GM23338 (cell line): ENCODE data around the gene SLC25A11. TPM values are rescaled to one million over a fixed set of nuclear protein-coding genes. Genes with fewer than 3 reads are reported as not detected.

ENCODE experiments used
- ATAC-seq: fragments of 200-7000 bp; cut with Tn5 transposase; 3 replicates; pipeline ENCODE4 v1.9.1; 2020
- DNase-seq: peaks from one replicate; pipeline ENCODE4 v3.0.0-alpha.2; 2015; ENCODE audit warnings: low spot score
- H2AFZ ChIP-seq: fragments of 200-600 bp; sonication (generic); 2 replicates; pipeline ENCODE4 v1.8.0; 2016; ENCODE audit warnings: antibody characterized with exemption, mild to moderate bottlenecking, moderate library complexity
- H3F3A ChIP-seq: fragments of 200-600 bp; sonication (generic); replicated peaks from 2 replicates; pipeline ENCODE4 v1.8.0; 2017; ENCODE audit warnings: antibody characterized with exemption, mixed run types, low read depth
- H3K27ac ChIP-seq: fragments of 200-600 bp; sonication (generic); 2 replicates; pipeline ENCODE4 v1.6.1; 2016; ENCODE audit warnings: low read depth
- H3K27me3 ChIP-seq: fragments of 200-600 bp; sonication (generic); 2 replicates; pipeline ENCODE4 v1.8.0; 2016; ENCODE audit warnings: mild to moderate bottlenecking, mixed run types, moderate library complexity; ENCODE audit not compliant: insufficient read depth
- H3K36me3 ChIP-seq: fragments of 200-600 bp; sonication (generic); 2 replicates; pipeline ENCODE4 v1.8.0; 2016; ENCODE audit warnings: mild to moderate bottlenecking; ENCODE audit not compliant: insufficient read depth
- H3K4me1 ChIP-seq: fragments of 200-600 bp; sonication (generic); 2 replicates; pipeline ENCODE4 v1.8.0; 2016; ENCODE audit warnings: mild to moderate bottlenecking, moderate library complexity; ENCODE audit not compliant: insufficient read depth
- H3K4me2 ChIP-seq: fragments of 200-600 bp; sonication (generic); 2 replicates; pipeline ENCODE4 v1.7.1; 2017; ENCODE audit warnings: mixed run types
- H3K4me3 ChIP-seq: fragments of 200-600 bp; sonication (generic); 2 replicates; pipeline ENCODE4 v1.6.1; 2016; ENCODE audit warnings: mixed run types
- H3K79me2 ChIP-seq: fragments of 200-600 bp; sonication (generic); replicated peaks from 2 replicates; pipeline ENCODE4 v1.8.0; 2017; ENCODE audit warnings: mild to moderate bottlenecking; ENCODE audit not compliant: insufficient read depth
- H3K9me2 ChIP-seq: fragments of 200-600 bp; sonication (generic); 2 replicates; pipeline ENCODE4 v1.8.0; 2017; ENCODE audit not compliant: insufficient read depth
- H4K20me1 ChIP-seq: fragments of 200-600 bp; sonication (generic); replicated peaks from 2 replicates; pipeline ENCODE4 v1.8.0; 2017; ENCODE audit warnings: mild to moderate bottlenecking; ENCODE audit not compliant: insufficient read depth
- H3K27ac Mint-ChIP-seq: 2 replicates; pipeline ENCODE4 v1.8.0; 2020; ENCODE audit warnings: inconsistent platforms, mild to moderate bottlenecking, moderate library complexity, mixed read lengths
- H3K27me3 Mint-ChIP-seq: 3 replicates; pipeline ENCODE4 v1.8.0; 2022; ENCODE audit warnings: low read depth, mild to moderate bottlenecking, moderate library complexity, mixed read lengths, inconsistent platforms; ENCODE audit not compliant: insufficient read depth, poor library complexity
- H3K36me3 Mint-ChIP-seq: 3 replicates; pipeline ENCODE4 v1.8.0; 2021; ENCODE audit warnings: low read depth, mild to moderate bottlenecking, inconsistent platforms, moderate library complexity, mixed read lengths
- H3K4me1 Mint-ChIP-seq: 3 replicates; pipeline ENCODE4 v1.8.0; 2020; ENCODE audit warnings: mild to moderate bottlenecking, inconsistent platforms, mixed read lengths
- H3K4me3 Mint-ChIP-seq: 3 replicates; pipeline ENCODE4 v1.8.0; 2021; ENCODE audit warnings: moderate library complexity, mild to moderate bottlenecking, inconsistent platforms, mixed read lengths
- H3K9me3 Mint-ChIP-seq: 3 replicates; pipeline ENCODE4 v1.8.0; 2020; ENCODE audit warnings: moderate library complexity, mild to moderate bottlenecking, inconsistent platforms, mixed read lengths
- CREB1 ChIP-seq: fragments of 250-450 bp; sonication (Bioruptor Pico); IDR thresholded peaks from 2 replicates; pipeline ENCODE4 v1.5.0; 2020; ENCODE audit warnings: low read depth, mild to moderate bottlenecking, moderate library complexity
- EZH2 ChIP-seq: fragments of 200-600 bp; sonication (generic); IDR thresholded peaks from one replicate; pipeline ENCODE4 v1.8.0; 2017; ENCODE audit warnings: antibody characterized with exemption, mild to moderate bottlenecking, low read depth; ENCODE audit not compliant: unreplicated experiment
- EZH2phosphoT487 ChIP-seq: fragments of 200-600 bp; sonication (generic); IDR thresholded peaks from one replicate; pipeline ENCODE4 v1.8.1; 2018; ENCODE audit warnings: antibody characterized with exemption; ENCODE audit not compliant: unreplicated experiment
- JUNB ChIP-seq: IDR thresholded peaks from one replicate; pipeline ENCODE4 v1.6.1; 2016; ENCODE audit warnings: antibody characterized with exemption; ENCODE audit not compliant: unreplicated experiment
- NANOG ChIP-seq: IDR thresholded peaks from 2 replicates; pipeline ENCODE4 v1.6.1; 2016; ENCODE audit warnings: antibody characterized with exemption, borderline replicate concordance
- POLR2AphosphoS5 ChIP-seq: IDR thresholded peaks from 2 replicates; pipeline ENCODE4 v1.6.1; 2016; ENCODE audit warnings: antibody characterized with exemption, low read depth
- STAT1 ChIP-seq: IDR thresholded peaks from one replicate; pipeline ENCODE4 v1.6.1; 2016; ENCODE audit warnings: antibody characterized with exemption; ENCODE audit not compliant: unreplicated experiment
- ZNF114 ChIP-seq: fragments of 250-450 bp; sonication (Bioruptor Pico); IDR thresholded peaks from 2 replicates; pipeline ENCODE4 v1.5.0; 2020; ENCODE audit warnings: mild to moderate bottlenecking, moderate library complexity
- microRNA-seq: library from miRNA; unstranded; fragments of <30 nt; microRNA quantifications from one replicate; pipeline ENCODE4, GENCODE V29; 2017
- polyA plus RNA-seq: library from polyadenylated mRNA; unstranded; fragments of >200 nt; fragmentation: Nextera tagmentation; extraction: Ambion mirVana; gene quantifications from 2 replicates; pipeline ENCODE4 v1.2.1, GENCODE V29; 2016
- small RNA-seq: library from RNA; depleted of rRNA; stranded (forward); fragments of <200 nt; gene quantifications from one replicate; pipeline ENCODE3, GENCODE V24; 2014; ENCODE audit warnings: low replicate concordance
- total RNA-seq: library from RNA; depleted of rRNA; stranded (reverse); fragments of >200 nt; shearing (Covaris generic); gene quantifications from 2 replicates; pipeline ENCODE4 v1.2.3, GENCODE V29; 2014; rRNA removed
- TF ChIP-seq, protein P1 (sequence below), 2 experiments: fragments of 200-600 bp in 1 of 2; sonication (generic) in 1 of 2; conservative IDR thresholded peaks; 2 replicates each; pipeline versions ENCODE4 v1.5.1 to v1.6.1; 2016 to 2017; ENCODE audit warnings: antibody characterized with exemption in 2 of 2, low read depth in 2 of 2, mild to moderate bottlenecking in 2 of 2, moderate library complexity in 1 of 2
- TF ChIP-seq, protein P2 (sequence below): IDR thresholded peaks from 2 replicates; pipeline ENCODE4 v1.6.1; 2016; ENCODE audit warnings: antibody characterized with exemption
- TF ChIP-seq, protein P3 (sequence below): IDR thresholded peaks from one replicate; pipeline ENCODE4 v1.6.1; 2018; ENCODE audit warnings: antibody characterized with exemption; ENCODE audit not compliant: unreplicated experiment

The SLC25A11 gene
- total and polyA plus RNA-seq, 2 experiments from 2014 or later, result 37.8 to 73.6 TPM

DNA sequence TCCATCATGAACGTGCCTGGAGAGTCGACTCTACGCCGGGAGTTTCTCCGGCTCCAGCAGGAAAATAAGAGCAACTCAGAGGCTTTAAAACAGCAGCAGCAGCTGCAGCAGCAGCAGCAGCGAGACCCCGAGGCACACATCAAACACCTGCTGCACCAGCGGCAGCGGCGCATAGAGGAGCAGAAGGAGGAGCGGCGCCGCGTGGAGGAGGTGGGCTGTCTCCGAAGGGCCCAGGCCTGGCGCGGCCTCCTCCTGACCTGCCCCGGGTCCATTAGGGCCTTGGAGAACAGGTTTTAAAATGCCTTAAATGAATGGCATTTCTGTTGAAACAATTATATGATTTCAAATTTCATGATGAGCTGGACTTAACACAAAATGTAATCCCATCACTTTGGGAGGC is 52.3 kb downstream of the SLC25A11 start:
- peaks cover 44% of the 10 kb centered on the region for H3K36me3 Mint-ChIP-seq
- TF ChIP-seq, protein P1, sequence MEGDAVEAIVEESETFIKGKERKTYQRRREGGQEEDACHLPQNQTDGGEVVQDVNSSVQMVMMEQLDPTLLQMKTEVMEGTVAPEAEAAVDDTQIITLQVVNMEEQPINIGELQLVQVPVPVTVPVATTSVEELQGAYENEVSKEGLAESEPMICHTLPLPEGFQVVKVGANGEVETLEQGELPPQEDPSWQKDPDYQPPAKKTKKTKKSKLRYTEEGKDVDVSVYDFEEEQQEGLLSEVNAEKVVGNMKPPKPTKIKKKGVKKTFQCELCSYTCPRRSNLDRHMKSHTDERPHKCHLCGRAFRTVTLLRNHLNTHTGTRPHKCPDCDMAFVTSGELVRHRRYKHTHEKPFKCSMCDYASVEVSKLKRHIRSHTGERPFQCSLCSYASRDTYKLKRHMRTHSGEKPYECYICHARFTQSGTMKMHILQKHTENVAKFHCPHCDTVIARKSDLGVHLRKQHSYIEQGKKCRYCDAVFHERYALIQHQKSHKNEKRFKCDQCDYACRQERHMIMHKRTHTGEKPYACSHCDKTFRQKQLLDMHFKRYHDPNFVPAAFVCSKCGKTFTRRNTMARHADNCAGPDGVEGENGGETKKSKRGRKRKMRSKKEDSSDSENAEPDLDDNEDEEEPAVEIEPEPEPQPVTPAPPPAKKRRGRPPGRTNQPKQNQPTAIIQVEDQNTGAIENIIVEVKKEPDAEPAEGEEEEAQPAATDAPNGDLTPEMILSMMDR (conservative IDR thresholded peaks at IDR 0.05; ENCODE audit: low read depth in 2 of 2), result no peak
- TF ChIP-seq CREB1 (CRISPR knock-in tag), result no peak
- TF ChIP-seq JUNB, result no peak
- no peak for TF ChIP-seq EZH2phosphoT487
- TF ChIP-seq EZH2, result no peak
- no peak for TF ChIP-seq ZNF114 (CRISPR knock-in tag)
- TF ChIP-seq POLR2AphosphoS5, result no peak
- TF ChIP-seq, protein P2, sequence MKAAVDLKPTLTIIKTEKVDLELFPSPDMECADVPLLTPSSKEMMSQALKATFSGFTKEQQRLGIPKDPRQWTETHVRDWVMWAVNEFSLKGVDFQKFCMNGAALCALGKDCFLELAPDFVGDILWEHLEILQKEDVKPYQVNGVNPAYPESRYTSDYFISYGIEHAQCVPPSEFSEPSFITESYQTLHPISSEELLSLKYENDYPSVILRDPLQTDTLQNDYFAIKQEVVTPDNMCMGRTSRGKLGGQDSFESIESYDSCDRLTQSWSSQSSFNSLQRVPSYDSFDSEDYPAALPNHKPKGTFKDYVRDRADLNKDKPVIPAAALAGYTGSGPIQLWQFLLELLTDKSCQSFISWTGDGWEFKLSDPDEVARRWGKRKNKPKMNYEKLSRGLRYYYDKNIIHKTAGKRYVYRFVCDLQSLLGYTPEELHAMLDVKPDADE, result no peak
- no peak for TF ChIP-seq NANOG
- TF ChIP-seq, protein P3, sequence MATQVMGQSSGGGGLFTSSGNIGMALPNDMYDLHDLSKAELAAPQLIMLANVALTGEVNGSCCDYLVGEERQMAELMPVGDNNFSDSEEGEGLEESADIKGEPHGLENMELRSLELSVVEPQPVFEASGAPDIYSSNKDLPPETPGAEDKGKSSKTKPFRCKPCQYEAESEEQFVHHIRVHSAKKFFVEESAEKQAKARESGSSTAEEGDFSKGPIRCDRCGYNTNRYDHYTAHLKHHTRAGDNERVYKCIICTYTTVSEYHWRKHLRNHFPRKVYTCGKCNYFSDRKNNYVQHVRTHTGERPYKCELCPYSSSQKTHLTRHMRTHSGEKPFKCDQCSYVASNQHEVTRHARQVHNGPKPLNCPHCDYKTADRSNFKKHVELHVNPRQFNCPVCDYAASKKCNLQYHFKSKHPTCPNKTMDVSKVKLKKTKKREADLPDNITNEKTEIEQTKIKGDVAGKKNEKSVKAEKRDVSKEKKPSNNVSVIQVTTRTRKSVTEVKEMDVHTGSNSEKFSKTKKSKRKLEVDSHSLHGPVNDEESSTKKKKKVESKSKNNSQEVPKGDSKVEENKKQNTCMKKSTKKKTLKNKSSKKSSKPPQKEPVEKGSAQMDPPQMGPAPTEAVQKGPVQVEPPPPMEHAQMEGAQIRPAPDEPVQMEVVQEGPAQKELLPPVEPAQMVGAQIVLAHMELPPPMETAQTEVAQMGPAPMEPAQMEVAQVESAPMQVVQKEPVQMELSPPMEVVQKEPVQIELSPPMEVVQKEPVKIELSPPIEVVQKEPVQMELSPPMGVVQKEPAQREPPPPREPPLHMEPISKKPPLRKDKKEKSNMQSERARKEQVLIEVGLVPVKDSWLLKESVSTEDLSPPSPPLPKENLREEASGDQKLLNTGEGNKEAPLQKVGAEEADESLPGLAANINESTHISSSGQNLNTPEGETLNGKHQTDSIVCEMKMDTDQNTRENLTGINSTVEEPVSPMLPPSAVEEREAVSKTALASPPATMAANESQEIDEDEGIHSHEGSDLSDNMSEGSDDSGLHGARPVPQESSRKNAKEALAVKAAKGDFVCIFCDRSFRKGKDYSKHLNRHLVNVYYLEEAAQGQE, result no peak
- TF ChIP-seq STAT1, result no peak
- ATAC-seq, result no peak
- Histone ChIP-seq H4K20me1 (0 out of 2 replicates have a peak, but pooled peaks cover 6% of the 10 kb centered on the region), H3K4me1 (no peaks in the 10 kb centered on the region; the same call in 1 of the 2 replicates), H3K4me2 (no peak overlapping the region), H3F3A (peaks cover 7% of the 10 kb centered on the region; the same call in 1 of the 2 replicates), H3K27me3 (no peaks in the 10 kb centered on the region), H3K4me3 (no peak overlapping the region), H3K79me2 (no peaks in the 10 kb centered on the region), H3K36me3 (no peaks in the 10 kb centered on the region), H3K9me2 (no peaks in the 10 kb centered on the region), H2AFZ (no peak overlapping the region), H3K27ac (no peak overlapping the region)
- H3K4me3 Mint-ChIP-seq, result no peak overlapping the region
- peaks cover 23% of the 10 kb centered on the region for H3K27me3 Mint-ChIP-seq
- H3K4me1 Mint-ChIP-seq, result peaks cover 5% of the 10 kb centered on the region; the same call in 1 of the 3 replicates
- no peak overlapping the region for H3K27ac Mint-ChIP-seq
- DNase-seq, result no peak
- no peaks in the 10 kb centered on the region for H3K9me3 Mint-ChIP-seq

Small RNA genes within 50 kb of the gene (microRNA-seq; reads per million reads assigned to microRNA genes)
- gene MIR6864, result not detected
- not detected for gene MIR6865

Small RNA genes within 50 kb of the gene (small RNA-seq; reads per million reads assigned to genes)
- not detected for gene MIR6864
- not detected for gene MIR6865

Other genes with a start within 250 kb of the SLC25A11 start
- 91.0 and 123 TPM in 2 replicates for gene PELP1, start 235.9 kb downstream of the SLC25A11 start, total RNA-seq
- 39.4 and 41.1 TPM in 2 replicates for gene PELP1, start 235.9 kb downstream of the SLC25A11 start, polyA plus RNA-seq
- gene ARRB2, start 229.4 kb downstream of the SLC25A11 start, total RNA-seq, result 23.0 and 45.0 TPM in 2 replicates
- gene ARRB2, start 229.4 kb downstream of the SLC25A11 start, polyA plus RNA-seq, result 37.3 and 39.5 TPM in 2 replicates
- 15.5 and 16.7 TPM in 2 replicates for gene MED11, start 208.6 kb downstream of the SLC25A11 start, total RNA-seq
- 32.8 and 33.3 TPM in 2 replicates for gene MED11, start 208.6 kb downstream of the SLC25A11 start, polyA plus RNA-seq
- gene ZMYND15, start 200.2 kb downstream of the SLC25A11 start, total RNA-seq, result 1.4 TPM in 1 of 2 replicates, not detected in the other
- 0.21 and 0.32 TPM in 2 replicates for gene ZMYND15, start 200.2 kb downstream of the SLC25A11 start, polyA plus RNA-seq
- 4.1 and 6.8 TPM in 2 replicates for gene CXCL16, start 200.1 kb downstream of the SLC25A11 start, total RNA-seq
- 3.7 and 4.0 TPM in 2 replicates for gene CXCL16, start 200.1 kb downstream of the SLC25A11 start, polyA plus RNA-seq
- gene TM4SF5, start 168.2 kb downstream of the SLC25A11 start, total RNA-seq, result not detected in 2 replicates
- gene TM4SF5, start 168.2 kb downstream of the SLC25A11 start, polyA plus RNA-seq, result not detected in 2 replicates
- 0.38 TPM in 1 of 2 replicates, not detected in the other for gene VMO1, start 153.7 kb downstream of the SLC25A11 start, total RNA-seq
- 0.40 and 0.47 TPM in 2 replicates for gene VMO1, start 153.7 kb downstream of the SLC25A11 start, polyA plus RNA-seq
- gene GLTPD2, start 151.1 kb downstream of the SLC25A11 start, total RNA-seq, result 1.3 TPM in 1 of 2 replicates, not detected in the other
- gene GLTPD2, start 151.1 kb downstream of the SLC25A11 start, polyA plus RNA-seq, result 0.33 and 0.47 TPM in 2 replicates
- gene PSMB6, start 143.9 kb downstream of the SLC25A11 start, total RNA-seq, result 266 and 302 TPM in 2 replicates
- 465 and 502 TPM in 2 replicates for gene PSMB6, start 143.9 kb downstream of the SLC25A11 start, polyA plus RNA-seq
- gene PLD2, start 132.9 kb downstream of the SLC25A11 start, total RNA-seq, result 49.9 and 55.9 TPM in 2 replicates
- gene PLD2, start 132.9 kb downstream of the SLC25A11 start, polyA plus RNA-seq, result 20.2 and 22.1 TPM in 2 replicates
- gene MINK1, start 106.7 kb downstream of the SLC25A11 start, total RNA-seq, result 42.1 and 54.9 TPM in 2 replicates
- 17.3 and 19.4 TPM in 2 replicates for gene MINK1, start 106.7 kb downstream of the SLC25A11 start, polyA plus RNA-seq
- gene C17orf107, start 40.5 kb downstream of the SLC25A11 start, total RNA-seq, result 3.6 and 5.9 TPM in 2 replicates
- 0.78 and 1.9 TPM in 2 replicates for gene C17orf107, start 40.5 kb downstream of the SLC25A11 start, polyA plus RNA-seq
- 0.23 and 1.2 TPM in 2 replicates for gene CHRNE, start 36.9 kb downstream of the SLC25A11 start, total RNA-seq
- 0.24 and 0.50 TPM in 2 replicates for gene CHRNE, start 36.9 kb downstream of the SLC25A11 start, polyA plus RNA-seq
- gene GP1BA, start 7.8 kb downstream of the SLC25A11 start, total RNA-seq, result not detected in 2 replicates
- 0.14 and 0.24 TPM in 2 replicates for gene GP1BA, start 7.8 kb downstream of the SLC25A11 start, polyA plus RNA-seq
- gene RNF167, start 222 bp upstream of the SLC25A11 start, total RNA-seq, result 84.4 and 87.0 TPM in 2 replicates
- 60.1 and 61.2 TPM in 2 replicates for gene RNF167, start 222 bp upstream of the SLC25A11 start, polyA plus RNA-seq
- 1,702 and 2,002 TPM in 2 replicates for gene PFN1, start 8.5 kb upstream of the SLC25A11 start, total RNA-seq
- gene PFN1, start 8.5 kb upstream of the SLC25A11 start, polyA plus RNA-seq, result 3,646 and 3,709 TPM in 2 replicates
- 8.9 and 12.1 TPM in 2 replicates for gene ENO3, start 11.1 kb upstream of the SLC25A11 start, total RNA-seq
- gene ENO3, start 11.1 kb upstream of the SLC25A11 start, polyA plus RNA-seq, result 19.6 and 25.5 TPM in 2 replicates
- 77.9 and 85.3 TPM in 2 replicates for gene SPAG7, start 27.8 kb upstream of the SLC25A11 start, total RNA-seq
- 226 and 242 TPM in 2 replicates for gene SPAG7, start 27.8 kb upstream of the SLC25A11 start, polyA plus RNA-seq
- 3.3 and 4.4 TPM in 2 replicates for gene CAMTA2, start 47.6 kb upstream of the SLC25A11 start, total RNA-seq
- gene CAMTA2, start 47.6 kb upstream of the SLC25A11 start, polyA plus RNA-seq, result 8.7 and 10.1 TPM in 2 replicates
- 2.1 TPM in 1 of 2 replicates, not detected in the other for gene INCA1, start 57.5 kb upstream of the SLC25A11 start, total RNA-seq
- 1.1 and 1.3 TPM in 2 replicates for gene INCA1, start 57.5 kb upstream of the SLC25A11 start, polyA plus RNA-seq
- 56.4 and 61.4 TPM in 2 replicates for gene KIF1C, start 57.9 kb upstream of the SLC25A11 start, total RNA-seq
- gene KIF1C, start 57.9 kb upstream of the SLC25A11 start, polyA plus RNA-seq, result 13.5 and 16.8 TPM in 2 replicates
- 0.63 and 1.3 TPM in 2 replicates for gene SLC52A1, start 95.4 kb upstream of the SLC25A11 start, total RNA-seq
- 0.21 and 0.50 TPM in 2 replicates for gene SLC52A1, start 95.4 kb upstream of the SLC25A11 start, polyA plus RNA-seq
- 0.93 and 1.6 TPM in 2 replicates for gene ZFP3, start 138.4 kb upstream of the SLC25A11 start, total RNA-seq
- 0.55 and 0.97 TPM in 2 replicates for gene ZFP3, start 138.4 kb upstream of the SLC25A11 start, polyA plus RNA-seq
- 24.1 and 24.8 TPM in 2 replicates for gene ZNF232, start 171.8 kb upstream of the SLC25A11 start, total RNA-seq
- 21.5 and 24.9 TPM in 2 replicates for gene ZNF232, start 171.8 kb upstream of the SLC25A11 start, polyA plus RNA-seq
- gene USP6, start 176.0 kb upstream of the SLC25A11 start, total RNA-seq, result 0.94 and 1.1 TPM in 2 replicates
- gene USP6, start 176.0 kb upstream of the SLC25A11 start, polyA plus RNA-seq, result 1.3 and 1.7 TPM in 2 replicates